GM19397 (cell line): ENCODE data around the gene SUMO3.
"Not testable (repeated sequence)": the region's sequence is repeated elsewhere in the genome, so short reads cannot be mapped to it uniquely, and the experiment has no call there.

Source experiments
- ATAC-seq: cut with Tn5 transposase; IDR thresholded peaks from one replicate; pipeline ENCODE4 v1.9.1; 2021; ENCODE audit warnings: mild to moderate bottlenecking, moderate library complexity; ENCODE audit not compliant: unreplicated experiment

Gene SUMO3

GRCh38 chr21:44847261-44848056, 29.6 kb upstream of the SUMO3 start:
- no peak for ATAC-seq

- no peak for ATAC-seq
Observed at GRCh38 chr21:44846485-44847260, 28.8 kb upstream of the SUMO3 start.

DNA sequence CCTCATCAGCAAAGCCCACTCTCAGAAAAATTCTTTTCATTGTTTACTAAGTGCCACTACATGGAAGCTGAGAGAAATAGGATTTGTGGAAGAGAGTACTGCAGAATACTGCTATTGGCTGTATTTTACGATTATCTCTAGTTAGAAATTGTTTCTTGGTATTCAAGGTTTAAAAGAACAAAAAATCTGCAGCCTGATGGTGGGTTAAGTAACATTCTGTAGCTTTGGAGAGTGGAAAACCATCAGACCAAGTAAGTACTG, 28.3 kb upstream of the SUMO3 start:
- no peak for ATAC-seq

DNA sequence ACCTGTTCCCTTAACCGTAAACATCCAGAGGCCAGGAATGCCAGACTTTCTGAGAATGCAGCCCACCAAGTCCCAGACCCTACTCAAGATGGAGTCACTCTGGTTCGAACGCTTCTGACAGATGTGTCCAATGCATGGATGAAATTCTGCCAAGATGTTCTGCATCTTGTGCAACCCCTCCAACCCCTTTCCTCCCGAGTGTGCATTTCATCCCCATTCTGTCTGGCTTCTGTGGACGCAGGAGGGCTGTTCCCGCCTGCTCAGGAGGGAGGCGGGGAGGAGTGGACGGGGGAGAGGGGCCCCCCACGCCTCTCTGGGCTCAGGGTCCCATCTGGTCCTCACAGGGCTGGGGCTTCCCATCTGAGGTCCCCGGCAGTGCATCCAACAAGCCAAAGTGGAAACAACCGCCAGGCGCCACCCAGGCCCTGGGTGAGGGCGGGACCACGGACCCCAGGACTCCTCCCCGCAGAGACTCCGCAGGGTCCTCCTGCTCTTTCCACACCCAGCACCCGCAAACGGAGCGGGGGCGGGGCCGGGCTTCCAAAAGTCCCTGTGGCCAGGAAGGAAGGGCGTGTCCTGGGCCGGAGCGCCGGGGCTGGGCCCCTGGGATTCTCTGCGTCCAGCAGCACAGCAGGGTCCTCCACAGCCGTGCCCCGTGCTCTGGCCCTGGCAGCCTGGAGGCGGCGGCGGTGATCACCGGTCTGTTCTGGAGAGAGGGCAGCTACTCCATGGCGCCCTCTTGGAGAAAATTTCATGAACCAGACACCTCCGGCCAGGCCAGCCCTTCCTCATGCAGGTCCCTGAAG, 27.8 kb upstream of the SUMO3 start:
- ATAC-seq: peak; percentile 54

DNA sequence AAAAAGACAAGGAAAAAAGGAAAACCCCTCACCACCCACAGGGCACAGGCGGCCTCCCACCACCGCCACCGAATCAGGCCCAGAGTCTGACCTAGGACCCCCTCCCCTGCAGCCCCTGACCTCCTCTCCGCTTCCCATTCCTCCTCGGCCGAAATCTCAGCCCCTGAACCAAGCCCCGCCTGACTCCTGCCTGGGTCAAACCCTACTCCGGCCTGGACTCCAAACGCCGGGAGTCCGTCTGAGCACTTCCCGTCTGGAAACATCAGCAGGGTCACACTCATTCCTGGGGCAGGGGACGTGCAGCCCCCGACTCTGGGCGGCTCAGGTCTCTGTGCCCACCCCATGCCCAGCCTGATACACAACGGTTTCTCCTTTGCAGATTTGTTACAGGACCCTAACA, 26.4 kb upstream of the SUMO3 start:
- no peak for ATAC-seq

DNA sequence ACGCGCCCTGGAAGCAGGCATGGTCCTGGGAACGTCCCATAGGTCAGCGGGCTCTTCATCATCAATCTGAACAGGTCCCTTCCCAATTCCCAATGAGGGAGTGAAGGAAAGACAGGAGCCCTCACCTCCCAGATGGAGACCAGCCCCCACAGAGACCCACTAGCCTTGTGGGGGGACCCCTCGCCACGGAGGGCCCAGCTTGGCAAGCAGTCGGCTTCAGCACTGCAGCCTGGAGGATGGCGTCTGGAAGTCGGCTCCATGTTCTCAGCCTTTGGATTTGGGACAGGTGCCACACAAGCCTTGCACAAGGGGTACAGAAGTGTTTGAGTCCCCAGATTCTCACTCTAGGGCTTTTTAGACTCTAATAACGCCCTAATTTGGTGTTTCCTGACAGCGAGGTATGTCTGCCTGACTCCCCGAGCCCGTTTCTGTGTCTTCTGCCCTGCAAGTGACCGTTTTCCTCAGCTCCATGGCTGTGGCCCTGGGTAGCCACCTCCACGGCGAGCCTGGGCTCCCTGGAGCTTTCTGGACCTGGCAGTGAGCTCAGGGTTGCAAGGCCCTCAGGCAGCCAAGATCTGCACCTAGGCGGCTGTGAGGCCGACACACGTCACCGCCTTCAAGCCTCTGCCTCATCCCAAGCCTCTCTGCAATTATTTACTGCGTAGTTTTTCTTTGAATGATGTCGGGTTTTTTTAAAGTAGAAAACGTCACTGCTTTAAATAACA, 25.0 kb upstream of the SUMO3 start:
- ATAC-seq: no peak

DNA sequence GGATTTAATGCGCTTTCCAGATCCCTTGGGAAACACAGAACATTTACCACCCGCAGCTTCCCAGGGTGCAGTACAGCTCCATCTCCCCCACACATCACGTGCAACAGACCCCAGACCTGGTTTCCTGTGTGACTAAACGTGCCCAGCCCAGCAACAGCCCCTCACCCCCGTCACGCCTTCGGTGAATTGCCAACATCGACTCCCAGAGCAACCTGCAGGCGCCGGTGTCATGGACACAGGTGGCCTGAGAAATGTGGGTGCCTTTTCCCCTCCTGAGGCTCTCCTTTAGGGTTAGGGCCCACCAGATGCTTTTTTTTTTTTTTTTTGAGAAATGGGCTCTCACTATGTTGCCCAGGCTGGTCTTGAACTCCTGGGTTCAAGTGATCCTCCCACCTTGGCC, 24.2 kb upstream of the SUMO3 start:
- ATAC-seq: no peak

DNA sequence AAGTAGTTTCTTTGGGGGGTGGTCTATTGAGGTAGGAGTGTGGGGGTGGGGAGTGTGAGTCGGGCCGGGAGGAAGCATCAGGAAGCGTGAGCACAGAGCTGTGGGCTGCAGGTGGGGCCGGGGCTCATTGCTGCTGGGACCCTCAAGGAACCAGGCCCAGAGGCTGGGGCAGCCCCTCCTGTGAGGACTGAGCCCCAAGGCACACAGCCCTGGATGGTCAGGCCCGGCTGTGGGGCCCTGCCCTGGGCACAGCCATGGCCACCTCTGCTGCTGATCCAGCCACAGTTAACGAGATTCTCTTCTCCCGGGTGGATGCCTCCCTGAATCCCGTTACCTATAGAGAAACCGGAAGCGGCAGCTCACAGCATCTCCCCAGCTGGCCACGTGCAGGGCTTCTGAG, 22.9 kb upstream of the SUMO3 start:
- ATAC-seq: no peak

- ATAC-seq: no peak
Observed at GRCh38 chr21:44838951-44839350, 21.1 kb upstream of the SUMO3 start.

- no peak for ATAC-seq
Observed at GRCh38 chr21:44838039-44838895, 20.4 kb upstream of the SUMO3 start.

DNA sequence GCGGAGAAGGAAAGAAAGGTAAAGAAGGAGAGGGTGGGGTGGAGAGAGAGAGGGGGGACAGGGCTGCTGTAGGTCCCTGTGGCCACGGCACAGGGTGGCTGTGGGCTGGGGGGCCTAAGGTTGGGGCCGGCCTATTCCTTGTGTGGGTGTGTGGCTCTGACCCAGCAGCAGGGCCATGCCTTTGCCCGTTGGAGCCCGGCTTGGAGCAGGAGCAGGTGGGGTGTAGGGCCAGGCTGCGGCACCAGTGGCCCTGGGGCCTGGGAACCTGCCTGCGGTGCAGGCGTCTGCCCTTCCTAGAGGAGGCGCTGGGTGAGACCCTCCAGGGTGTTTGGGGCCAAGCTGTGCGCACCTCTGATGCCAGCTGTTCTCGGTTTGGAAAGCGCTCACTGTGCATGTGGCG, 19.7 kb upstream of the SUMO3 start:
- no peak for ATAC-seq

DNA sequence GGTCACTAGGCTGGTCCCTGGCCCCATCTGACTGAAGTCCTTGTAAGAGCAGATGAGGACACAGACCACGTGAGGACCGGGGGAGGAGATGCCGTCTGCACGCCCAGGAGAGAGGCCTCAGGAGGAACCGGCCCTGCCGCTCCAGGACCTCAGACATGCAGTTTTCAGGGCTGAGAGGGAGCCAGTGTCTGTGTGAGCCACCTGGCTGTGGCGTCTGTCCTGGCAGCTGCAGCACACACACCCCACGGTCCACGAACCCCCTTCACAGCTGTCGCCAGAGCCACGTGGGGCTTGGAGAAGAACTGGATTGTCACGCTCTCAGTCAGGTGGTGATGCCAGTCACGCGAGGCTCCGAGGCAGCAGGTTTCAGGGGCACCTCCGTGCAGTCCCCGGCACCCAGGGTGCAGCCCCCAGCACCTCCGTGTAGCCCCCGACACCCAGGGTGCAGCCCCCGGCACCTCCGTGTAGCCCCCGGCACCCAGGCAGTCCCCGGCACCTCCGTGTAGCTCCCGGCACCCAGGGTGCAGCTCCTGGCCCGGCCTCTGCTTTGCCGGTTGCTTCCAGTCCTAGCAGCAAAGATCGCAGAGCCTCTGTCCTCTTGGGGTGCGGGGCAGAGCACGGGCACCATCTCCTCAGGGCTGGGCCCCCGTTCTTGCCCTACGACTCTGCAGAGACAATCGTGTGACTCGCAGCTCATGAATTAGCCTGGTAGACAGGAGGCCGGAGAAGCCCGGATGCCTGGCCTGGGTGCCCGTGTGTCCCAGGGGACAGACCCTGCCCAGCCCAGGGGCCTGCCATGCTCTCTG, 19.0 kb upstream of the SUMO3 start:
- no peak for ATAC-seq

DNA sequence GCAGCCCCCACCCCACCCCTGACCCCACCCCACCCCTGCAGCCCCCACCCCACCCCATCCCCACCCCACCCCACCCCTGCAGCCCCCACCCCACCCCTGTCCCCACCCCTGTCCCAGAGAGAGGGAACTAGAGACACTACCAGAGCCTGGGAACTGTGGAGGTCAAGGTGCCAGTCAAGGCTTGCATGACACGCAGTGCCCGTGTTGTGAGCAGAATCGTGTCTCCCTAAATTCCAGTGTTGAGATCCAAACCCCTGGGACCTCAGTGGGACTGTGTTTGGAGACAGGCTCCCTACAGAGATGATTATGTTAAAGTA, 18.4 kb upstream of the SUMO3 start:
- ATAC-seq: no peak

DNA sequence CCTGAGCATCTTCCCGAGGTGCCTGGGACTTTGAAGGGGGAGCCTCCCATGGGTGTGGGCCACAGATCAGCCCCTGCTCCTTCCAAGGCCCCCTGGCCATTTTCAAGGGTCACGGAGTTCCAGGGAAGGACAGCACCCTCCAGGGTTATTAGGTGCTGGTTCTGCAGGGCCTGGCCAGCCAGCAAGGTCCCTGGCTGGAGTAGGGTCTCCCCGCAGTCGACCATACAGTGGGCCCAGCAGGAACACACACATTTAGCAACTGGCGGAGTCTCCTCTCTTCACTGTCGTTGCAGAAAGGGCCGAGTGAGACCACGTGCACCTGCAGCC, 17.7 kb upstream of the SUMO3 start:
- ATAC-seq: no peak

- no peak for ATAC-seq
Observed at GRCh38 chr21:44834951-44835646, 17.2 kb upstream of the SUMO3 start.

DNA sequence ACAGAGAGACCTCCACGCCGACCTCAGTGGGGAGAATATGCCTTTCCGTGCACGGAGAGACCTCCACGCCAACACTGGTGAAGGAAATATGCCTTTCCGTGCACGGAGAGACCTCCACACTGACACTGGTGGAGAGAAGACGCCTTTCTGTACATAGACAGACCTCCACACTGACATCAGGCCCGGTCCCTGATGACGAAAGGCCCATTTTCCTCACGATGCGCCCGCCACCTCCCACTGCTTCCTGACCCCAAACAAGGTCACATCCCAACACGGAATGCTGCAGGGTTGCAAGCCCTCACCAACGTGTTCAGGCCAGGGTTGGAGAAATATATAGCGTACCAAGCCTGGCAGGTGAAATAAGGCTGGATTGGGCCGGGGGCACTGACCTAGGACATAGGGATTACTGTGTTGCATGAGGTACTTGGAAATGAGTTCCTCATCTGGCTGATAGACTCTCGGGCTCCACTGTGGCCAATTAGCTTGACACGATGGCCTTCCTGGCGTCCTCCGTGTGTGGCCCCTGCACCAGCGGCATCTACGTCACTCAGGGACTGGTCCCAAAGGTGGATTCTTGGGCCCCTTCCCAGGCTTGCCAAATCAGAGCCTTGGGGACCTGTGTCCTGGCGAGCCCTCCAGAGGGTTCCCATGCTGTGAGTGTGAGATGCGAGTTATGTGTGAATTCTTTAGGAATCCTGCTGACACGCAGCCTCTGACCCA, 16.5 kb upstream of the SUMO3 start:
- no peak for ATAC-seq

DNA sequence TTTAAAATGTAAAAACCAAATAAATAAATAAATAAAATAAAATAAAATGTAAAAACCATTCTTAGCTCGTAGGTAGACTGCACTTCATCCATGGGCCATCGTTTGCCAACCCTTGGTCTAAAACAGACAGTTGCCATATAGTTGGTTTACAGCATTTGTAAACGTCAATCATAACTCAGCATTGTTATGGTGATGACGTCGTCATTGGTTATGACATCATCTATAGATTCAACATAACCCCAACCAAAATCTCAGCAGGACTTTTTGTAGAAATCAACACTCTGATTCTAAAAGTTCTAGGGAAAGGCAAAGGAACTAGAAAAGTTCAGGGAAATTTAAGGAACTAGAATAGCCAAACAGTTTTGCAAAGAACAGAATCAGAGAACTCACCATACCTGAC, 15.8 kb upstream of the SUMO3 start:
- no peak for ATAC-seq

- ATAC-seq: not testable (repeated sequence)
Observed at GRCh38 chr21:44832516-44833255, 14.8 kb upstream of the SUMO3 start.
